Measurements from ENCODE around the gene CTAGE1.
"Not testable (repeated sequence)": the region's sequence is repeated elsewhere in the genome, so short reads cannot be mapped to it uniquely, and the experiment has no call there.

Gene CTAGE1

DNA sequence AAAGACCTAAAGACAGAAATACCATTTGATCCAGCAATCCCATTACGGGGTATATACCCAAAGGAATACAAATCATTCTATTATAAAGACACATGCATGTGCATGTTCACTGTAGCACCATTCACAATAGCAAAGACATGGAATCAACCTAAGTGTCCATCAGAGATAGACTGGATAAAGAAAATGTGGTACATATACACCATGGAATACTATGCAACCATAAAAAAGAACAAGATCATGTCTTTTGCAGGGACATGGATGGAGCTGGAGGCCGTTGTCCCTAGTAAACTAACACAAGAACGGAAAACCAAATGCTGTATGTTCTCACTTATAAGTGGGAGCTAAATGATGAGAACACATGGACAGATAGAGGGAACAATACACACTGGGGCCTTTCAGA, 33.1 kb upstream of the CTAGE1 start:
- not testable (repeated sequence) for H3K27ac ChIP-seq (replicated peaks; ENCODE audit: low read length); H3K14ac ChIP-seq (ENCODE audit: low read length); H2AFZ ChIP-seq (ENCODE audit: low read length); H2BK12ac ChIP-seq (ENCODE audit: low read length); H2BK5ac ChIP-seq (ENCODE audit: low read length); H3K23ac ChIP-seq (ENCODE audit: low read depth, low read length, poor library complexity); H3K18ac ChIP-seq (ENCODE audit: low read length); H4K91ac ChIP-seq (ENCODE audit: low read depth, low read length, poor library complexity); H3K4ac ChIP-seq (ENCODE audit: low read length); H3K9ac ChIP-seq (ENCODE audit: low read depth, low read length, poor library complexity); H2AK5ac ChIP-seq (ENCODE audit: low read depth, low read length); H3K4me3 ChIP-seq (ENCODE audit: low read length in 2 of 2); H3K4me2 ChIP-seq (ENCODE audit: insufficient read depth, low read length, poor library complexity, severe bottlenecking); H2BK15ac ChIP-seq (ENCODE audit: low read length); DNase-seq (ENCODE audit: low spot score); H3K79me1 ChIP-seq (ENCODE audit: low read depth, low read length); H3K4me1 ChIP-seq (ENCODE audit: control insufficient read depth in 2 of 2, insufficient read depth in 1 of 2, low read depth in 1 of 2, low read length in 2 of 2); H4K8ac ChIP-seq (ENCODE audit: low read depth, low read length); H3K9me3 ChIP-seq (replicated peaks in 1 of 2; ENCODE audit: control insufficient read depth in 2 of 2, insufficient read depth in 1 of 2, low read depth in 1 of 2, low read length in 2 of 2); H3K27me3 ChIP-seq (ENCODE audit: control insufficient read depth in 3 of 3, insufficient read depth in 3 of 3, low read depth in 1 of 3, low read length in 3 of 3); H2BK120ac ChIP-seq (ENCODE audit: low read depth, low read length); H3K36me3 ChIP-seq (replicated peaks in 1 of 2; ENCODE audit: control insufficient read depth in 2 of 2, insufficient read depth in 2 of 2, low read length in 2 of 2)
- no CpG with 5 or more reads among the region's 3 CpGs for WGBS, 2 donors (ENCODE audit: extremely low coverage in 2 of 2, insufficient read length in 2 of 2, insufficient replicate concordance in 1 of 2)

DNA sequence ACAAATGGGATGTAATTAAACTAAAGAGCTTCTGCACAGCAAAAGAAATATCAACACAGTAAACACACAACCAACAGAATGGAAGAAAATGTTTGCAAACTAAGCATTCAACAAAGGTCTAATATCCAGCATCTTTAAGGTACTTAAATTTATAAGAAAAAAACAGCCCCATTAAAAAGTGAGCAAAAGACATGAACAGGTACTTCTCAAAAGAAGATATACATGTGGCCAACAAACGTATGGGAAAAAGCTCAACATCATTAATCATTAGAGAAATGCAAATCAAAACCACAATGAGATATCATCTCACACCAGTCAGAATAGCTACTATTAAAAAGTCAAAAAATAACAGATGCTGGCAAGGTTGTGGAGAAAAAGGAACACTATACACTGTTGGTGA, 32.6 kb upstream of the CTAGE1 start:
- H3K27me3 ChIP-seq (ENCODE audit: control insufficient read depth in 3 of 3, insufficient read depth in 3 of 3, low read depth in 1 of 3, low read length in 3 of 3); H2AFZ ChIP-seq (ENCODE audit: low read length); H2BK12ac ChIP-seq (ENCODE audit: low read length); H2BK5ac ChIP-seq (ENCODE audit: low read length); DNase-seq (ENCODE audit: low spot score); H3K4ac ChIP-seq (ENCODE audit: low read length); H3K79me1 ChIP-seq (ENCODE audit: low read depth, low read length); H3K9ac ChIP-seq (ENCODE audit: low read depth, low read length, poor library complexity); H3K27ac ChIP-seq (replicated peaks; ENCODE audit: low read length); H4K8ac ChIP-seq (ENCODE audit: low read depth, low read length); H4K91ac ChIP-seq (ENCODE audit: low read depth, low read length, poor library complexity); H3K4me1 ChIP-seq (ENCODE audit: control insufficient read depth in 2 of 2, insufficient read depth in 1 of 2, low read depth in 1 of 2, low read length in 2 of 2); H2AK5ac ChIP-seq (ENCODE audit: low read depth, low read length); H3K14ac ChIP-seq (ENCODE audit: low read length); H3K18ac ChIP-seq (ENCODE audit: low read length); H3K4me2 ChIP-seq (ENCODE audit: insufficient read depth, low read length, poor library complexity, severe bottlenecking); H3K23ac ChIP-seq (ENCODE audit: low read depth, low read length, poor library complexity); H3K9me3 ChIP-seq (replicated peaks in 1 of 2; ENCODE audit: control insufficient read depth in 2 of 2, insufficient read depth in 1 of 2, low read depth in 1 of 2, low read length in 2 of 2); H3K4me3 ChIP-seq (ENCODE audit: low read length in 2 of 2); H3K36me3 ChIP-seq (replicated peaks in 1 of 2; ENCODE audit: control insufficient read depth in 2 of 2, insufficient read depth in 2 of 2, low read length in 2 of 2); H2BK15ac ChIP-seq (ENCODE audit: low read length); H2BK120ac ChIP-seq (ENCODE audit: low read depth, low read length): not testable (repeated sequence)
- WGBS, 2 donors (ENCODE audit: extremely low coverage in 2 of 2, insufficient read length in 2 of 2, insufficient replicate concordance in 1 of 2), result no CpG with 5 or more reads among the region's 1 CpG

DNA sequence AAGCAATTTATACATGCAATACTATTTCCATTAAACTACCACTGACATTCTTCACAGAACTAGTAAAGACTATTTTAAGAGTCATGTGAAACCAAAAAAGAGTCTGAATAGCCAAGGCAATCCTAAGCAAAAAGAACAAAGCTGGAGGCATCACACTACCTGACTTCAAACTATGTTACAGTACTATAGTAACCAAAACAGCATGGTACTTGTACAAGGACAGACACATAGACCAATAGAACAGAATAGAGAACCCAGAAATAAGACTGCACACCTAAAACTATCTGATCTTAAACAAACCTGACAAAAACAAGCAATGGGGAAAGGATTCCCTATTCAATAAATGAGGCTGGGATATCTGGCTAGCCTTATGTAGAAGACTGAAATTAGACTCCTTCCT, 32.0 kb upstream of the CTAGE1 start:
- H3K9ac ChIP-seq (ENCODE audit: low read depth, low read length, poor library complexity); H2AK5ac ChIP-seq (ENCODE audit: low read depth, low read length); H3K27me3 ChIP-seq (ENCODE audit: control insufficient read depth in 3 of 3, insufficient read depth in 3 of 3, low read depth in 1 of 3, low read length in 3 of 3); H4K91ac ChIP-seq (ENCODE audit: low read depth, low read length, poor library complexity); H3K36me3 ChIP-seq (replicated peaks in 1 of 2; ENCODE audit: control insufficient read depth in 2 of 2, insufficient read depth in 2 of 2, low read length in 2 of 2); H3K23ac ChIP-seq (ENCODE audit: low read depth, low read length, poor library complexity); H3K4me2 ChIP-seq (ENCODE audit: insufficient read depth, low read length, poor library complexity, severe bottlenecking); H3K9me3 ChIP-seq (replicated peaks in 1 of 2; ENCODE audit: control insufficient read depth in 2 of 2, insufficient read depth in 1 of 2, low read depth in 1 of 2, low read length in 2 of 2); H3K4me1 ChIP-seq (ENCODE audit: control insufficient read depth in 2 of 2, insufficient read depth in 1 of 2, low read depth in 1 of 2, low read length in 2 of 2); H3K14ac ChIP-seq (ENCODE audit: low read length); H2BK12ac ChIP-seq (ENCODE audit: low read length); H2BK5ac ChIP-seq (ENCODE audit: low read length); H3K27ac ChIP-seq (replicated peaks; ENCODE audit: low read length); H2BK120ac ChIP-seq (ENCODE audit: low read depth, low read length); H4K8ac ChIP-seq (ENCODE audit: low read depth, low read length); H2BK15ac ChIP-seq (ENCODE audit: low read length); H2AFZ ChIP-seq (ENCODE audit: low read length); H3K4me3 ChIP-seq (ENCODE audit: low read length in 2 of 2); H3K79me1 ChIP-seq (ENCODE audit: low read depth, low read length); H3K18ac ChIP-seq (ENCODE audit: low read length); H3K4ac ChIP-seq (ENCODE audit: low read length); DNase-seq (ENCODE audit: low spot score): not testable (repeated sequence)

DNA sequence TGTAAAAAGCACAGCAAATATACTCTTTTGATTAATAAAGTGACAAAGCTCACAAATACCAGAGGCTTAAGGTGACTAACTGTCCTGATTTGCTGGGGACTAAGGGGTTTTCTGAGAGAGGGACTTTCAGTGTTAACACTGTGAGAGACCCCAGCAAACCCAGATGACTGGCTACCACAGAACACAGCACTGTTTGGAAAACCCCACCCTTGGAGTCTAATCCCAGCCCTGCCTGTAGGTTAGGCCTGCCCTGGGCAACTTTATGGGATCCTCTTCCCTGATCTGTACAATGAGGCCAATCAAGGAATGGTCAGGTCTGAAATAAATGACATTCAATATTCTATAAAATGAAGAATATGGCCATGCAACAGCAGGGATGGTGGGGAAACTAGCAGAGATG, 30.5 kb upstream of the CTAGE1 start:
- no peak for DNase-seq (ENCODE audit: low spot score)
- H3K18ac ChIP-seq (ENCODE audit: low read length), result no peak overlapping the region
- no peak overlapping the region for H3K23ac ChIP-seq (ENCODE audit: low read depth, low read length, poor library complexity)
- H3K27ac ChIP-seq (replicated peaks; ENCODE audit: low read length), result no peak overlapping the region
- no peak overlapping the region for H3K9ac ChIP-seq (ENCODE audit: low read depth, low read length, poor library complexity)
- no peak overlapping the region for H2AFZ ChIP-seq (ENCODE audit: low read length)
- H3K27me3 ChIP-seq (ENCODE audit: control insufficient read depth in 3 of 3, insufficient read depth in 3 of 3, low read depth in 1 of 3, low read length in 3 of 3), result no peaks in the 10 kb centered on the region
- no peaks in the 10 kb centered on the region for H3K79me1 ChIP-seq (ENCODE audit: low read depth, low read length)
- no peak overlapping the region for H2BK120ac ChIP-seq (ENCODE audit: low read depth, low read length)
- no peak overlapping the region for H3K4ac ChIP-seq (ENCODE audit: low read length)
- H3K9me3 ChIP-seq (replicated peaks in 1 of 2; ENCODE audit: control insufficient read depth in 2 of 2, insufficient read depth in 1 of 2, low read depth in 1 of 2, low read length in 2 of 2), result peaks cover 0 to 2% of the 10 kb centered on the region in 2 donors
- H2BK5ac ChIP-seq (ENCODE audit: low read length), result no peak overlapping the region
- H2BK12ac ChIP-seq (ENCODE audit: low read length), result no peak overlapping the region
- H3K4me1 ChIP-seq (ENCODE audit: control insufficient read depth in 2 of 2, insufficient read depth in 1 of 2, low read depth in 1 of 2, low read length in 2 of 2), result peaks cover 0 to 3% of the 10 kb centered on the region in 2 donors
- no peak overlapping the region for H2BK15ac ChIP-seq (ENCODE audit: low read length)
- no peak overlapping the region for H4K91ac ChIP-seq (ENCODE audit: low read depth, low read length, poor library complexity)
- H2AK5ac ChIP-seq (ENCODE audit: low read depth, low read length), result no peak overlapping the region
- no peak overlapping the region for H3K14ac ChIP-seq (ENCODE audit: low read length)
- no peaks in the 10 kb centered on the region for H3K36me3 ChIP-seq (replicated peaks in 1 of 2; ENCODE audit: control insufficient read depth in 2 of 2, insufficient read depth in 2 of 2, low read length in 2 of 2)
- H3K4me2 ChIP-seq (ENCODE audit: insufficient read depth, low read length, poor library complexity, severe bottlenecking), result no peak overlapping the region
- no peak overlapping the region for H3K4me3 ChIP-seq (ENCODE audit: low read length in 2 of 2)
- H4K8ac ChIP-seq (ENCODE audit: low read depth, low read length), result no peak overlapping the region
